WERI-Rb-1 (cell line): ENCODE data around the gene KRT3.

Experiments
- DNase-seq: peaks from one replicate; pipeline ENCODE4 v3.0.0-alpha.2; 2020
- H3K27ac ChIP-seq: fragments of 250-450 bp; sonication (Bioruptor Pico); 2 replicates; pipeline ENCODE4 v1.5.1; 2020; ENCODE audit warnings: mild to moderate bottlenecking, moderate library complexity
- H3K27me3 ChIP-seq: fragments of 250-450 bp; sonication (Bioruptor Pico); 2 replicates; pipeline ENCODE4 v1.5.1; 2021; ENCODE audit warnings: mild to moderate bottlenecking, low read depth, moderate library complexity; ENCODE audit not compliant: insufficient read depth, severe bottlenecking
- H3K36me3 ChIP-seq: fragments of 250-450 bp; sonication (Bioruptor Pico); 2 replicates; pipeline ENCODE4 v1.5.1; 2020; ENCODE audit warnings: mild to moderate bottlenecking, moderate library complexity
- H3K4me3 ChIP-seq: 2 replicates; pipeline ENCODE4 v1.5.1; 2011; ENCODE audit warnings: low read depth, mild to moderate bottlenecking, control low read depth, low read length
- H3K9me3 ChIP-seq: fragments of 250-450 bp; sonication (Bioruptor Pico); 2 replicates; pipeline ENCODE4 v1.5.1; 2021; ENCODE audit warnings: mild to moderate bottlenecking, moderate library complexity; ENCODE audit not compliant: severe bottlenecking
- CTCF ChIP-seq: IDR thresholded peaks from 2 replicates; pipeline ENCODE4 v1.5.1; 2011; ENCODE audit warnings: low read depth, mild to moderate bottlenecking, control low read depth, inconsistent platforms, low read length

Gene KRT3

DNA sequence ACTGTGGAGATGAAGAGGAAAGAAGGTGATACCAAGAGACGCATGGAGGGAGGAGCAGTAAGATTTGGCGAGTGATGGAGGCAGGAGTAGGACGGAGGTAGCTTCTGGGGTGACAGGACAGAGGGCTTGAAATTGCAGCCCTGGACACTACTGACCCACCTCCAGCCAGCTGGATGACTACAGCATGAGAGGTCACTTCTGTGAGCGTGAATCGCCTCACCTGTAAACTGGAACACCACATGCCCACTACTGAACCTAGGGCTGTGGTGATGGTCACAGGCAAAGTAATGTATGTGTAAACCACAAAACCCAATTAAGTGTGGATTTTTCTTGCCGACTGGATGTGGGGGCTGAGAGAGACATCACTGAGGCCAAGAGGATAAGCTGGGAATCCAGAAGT is 24.6 kb upstream of the KRT3 start:
- TF ChIP-seq CTCF = no peak
- Histone ChIP-seq H3K36me3 (no peaks in the 10 kb centered on the region), H3K27me3 (peaks cover 93% of the 10 kb centered on the region), H3K27ac (no peak overlapping the region), H3K4me3 (no peak overlapping the region), H3K9me3 (no peaks in the 10 kb centered on the region)
- no peak for DNase-seq

GRCh38 chr12:52819731-52820510 is 24.0 kb upstream of the KRT3 start:
- no peak overlapping the region for H3K27ac ChIP-seq
- no peak for TF ChIP-seq CTCF
- H3K27me3 ChIP-seq = peaks cover 91% of the 10 kb centered on the region
- H3K9me3 ChIP-seq = no peaks in the 10 kb centered on the region
- H3K4me3 ChIP-seq = no peak overlapping the region
- no peaks in the 10 kb centered on the region for H3K36me3 ChIP-seq
- no peak for DNase-seq

DNA sequence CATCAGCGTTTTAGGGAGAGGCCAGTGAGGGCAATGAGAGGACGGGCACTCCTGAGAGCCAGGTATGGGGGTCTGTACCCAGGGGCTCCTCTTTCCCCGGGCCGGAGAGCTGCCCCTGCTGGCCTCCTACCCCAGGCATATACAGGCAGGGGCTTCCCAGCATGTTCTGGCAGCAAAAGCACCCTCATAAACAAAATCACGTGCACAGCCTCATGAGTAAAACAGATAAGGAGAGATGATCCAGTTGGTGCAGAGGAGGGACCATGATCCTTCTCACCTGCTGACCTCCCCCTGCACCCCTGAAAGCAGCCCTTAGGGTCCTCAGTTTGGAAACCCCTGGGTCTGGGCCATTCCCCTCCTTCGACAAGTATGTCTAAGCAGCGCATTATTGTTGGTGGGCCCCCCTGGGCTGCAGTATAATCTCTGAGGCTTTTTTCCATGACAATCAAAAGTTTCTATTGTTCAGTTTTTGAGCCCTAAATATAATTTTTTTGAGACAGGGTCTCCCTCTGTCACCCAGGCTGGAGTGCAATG is 23.0 kb upstream of the KRT3 start:
- Histone ChIP-seq H3K27me3 (peaks cover 89% of the 10 kb centered on the region), H3K4me3 (no peak overlapping the region), H3K27ac (no peak overlapping the region), H3K9me3 (no peaks in the 10 kb centered on the region), H3K36me3 (no peaks in the 10 kb centered on the region)
- no peak for DNase-seq
- no peak for TF ChIP-seq CTCF

- no peak for TF ChIP-seq CTCF
- H3K4me3 ChIP-seq = no peak overlapping the region
- H3K9me3 ChIP-seq = no peaks in the 10 kb centered on the region
- H3K27me3 ChIP-seq = peaks cover 87% of the 10 kb centered on the region
- no peak for DNase-seq
- H3K27ac ChIP-seq = no peak overlapping the region
- H3K36me3 ChIP-seq = no peaks in the 10 kb centered on the region
Observed at GRCh38 chr12:52818388-52818787, 22.5 kb upstream of the KRT3 start.

GRCh38 chr12:52817699-52818238 is 21.9 kb upstream of the KRT3 start:
- H3K36me3 ChIP-seq = no peaks in the 10 kb centered on the region
- no peak overlapping the region for H3K27ac ChIP-seq
- no peak overlapping the region for H3K4me3 ChIP-seq
- TF ChIP-seq CTCF = no peak
- DNase-seq = no peak
- no peaks in the 10 kb centered on the region for H3K9me3 ChIP-seq
- H3K27me3 ChIP-seq = peaks cover 87% of the 10 kb centered on the region
